NT2/D1 (cell line): Measurements from ENCODE around the gene SFR1.

Source experiments
- SUZ12 ChIP-seq: IDR thresholded peaks from 2 replicates; pipeline ENCODE4 v1.6.1; 2011; ENCODE audit not compliant: insufficient read length, insufficient read depth; ENCODE audit errors: extremely low read depth
- YY1 ChIP-seq: IDR thresholded peaks from 2 replicates; pipeline ENCODE4 v1.6.1; 2011; ENCODE audit not compliant: insufficient read length, insufficient read depth
- ZNF274 ChIP-seq: IDR thresholded peaks from 2 replicates; pipeline ENCODE4 v1.6.1; 2011; ENCODE audit warnings: mild to moderate bottlenecking, low read depth, low read length

DNA sequence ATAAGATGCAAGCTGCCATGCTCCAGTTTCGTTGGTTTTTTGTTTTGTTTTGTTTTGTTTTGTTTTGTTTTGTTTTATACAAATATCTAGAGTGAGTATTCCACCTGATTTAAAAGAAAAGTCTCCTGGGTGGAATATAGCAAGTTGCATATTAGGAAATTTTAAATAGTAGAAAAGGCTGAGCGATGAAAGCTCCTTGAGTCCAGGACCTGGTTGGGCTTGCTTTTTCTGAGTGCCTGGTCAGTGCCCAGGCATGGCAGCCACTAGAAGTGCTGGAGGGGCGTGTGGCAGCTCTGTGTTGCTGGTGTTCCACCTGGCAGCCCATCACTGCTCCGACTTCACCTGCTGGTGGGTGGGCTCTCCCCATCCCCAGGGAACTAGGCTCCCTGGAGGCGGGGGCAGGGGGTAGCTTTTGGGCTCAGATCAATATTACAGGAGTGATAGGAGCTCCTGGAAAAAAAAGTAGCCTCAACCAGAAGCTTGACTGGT is 44.3 kb upstream of the SFR1 start:
- no peak for TF ChIP-seq ZNF274
- TF ChIP-seq YY1 = no peak
- TF ChIP-seq SUZ12 = no peak
